ENCODE results near the gene ABCC1.

DNA sequence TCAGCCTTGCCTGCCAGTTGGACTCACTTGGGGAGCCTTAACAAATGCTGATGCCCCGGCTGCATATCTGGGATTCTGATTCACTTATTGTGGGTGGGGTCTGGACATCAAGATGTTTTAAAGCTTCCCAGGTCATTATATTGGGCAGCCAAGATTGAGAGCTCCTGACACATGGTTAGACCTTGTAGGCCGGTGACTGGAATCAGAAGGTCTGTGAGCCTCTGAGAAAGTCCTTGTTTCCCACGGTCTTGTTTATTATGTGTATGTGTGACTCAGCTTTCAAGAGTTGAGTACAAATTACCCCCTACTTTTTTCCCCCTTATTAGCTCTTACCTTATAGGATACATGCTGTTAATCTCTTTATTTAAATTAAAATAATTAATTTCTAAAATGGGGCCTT is 103.5 kb downstream of the ABCC1 start:
- TF ChIP-seq CTCF (IDR thresholded peaks at IDR 0.05) (no peak), POLR2A (IDR thresholded peaks at IDR 0.05) (no peak)

Data from Peyer's patch (tissue), 4 donors.